ENCODE results near the gene FBXL17.

DNA sequence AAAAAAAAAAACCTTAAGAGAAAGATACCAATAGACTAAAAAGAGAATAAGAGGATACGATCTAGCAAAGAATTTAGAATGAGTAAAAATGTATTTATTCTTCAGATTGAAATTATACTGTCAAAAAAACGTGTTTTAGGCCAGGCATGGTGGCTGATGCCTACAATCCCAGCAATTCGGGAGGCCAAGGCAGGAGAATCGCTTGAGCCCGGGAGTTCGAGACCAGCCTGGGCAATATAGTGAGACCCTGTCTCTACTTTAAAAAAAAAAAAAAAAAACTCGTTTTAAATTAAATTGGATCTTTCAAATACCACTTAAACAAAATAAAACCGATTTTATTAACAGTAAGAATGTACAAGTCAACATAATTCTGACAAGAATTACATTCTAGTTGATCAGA lies 41.8 kb downstream of the FBXL17 start:
- TF ChIP-seq, protein P1, sequence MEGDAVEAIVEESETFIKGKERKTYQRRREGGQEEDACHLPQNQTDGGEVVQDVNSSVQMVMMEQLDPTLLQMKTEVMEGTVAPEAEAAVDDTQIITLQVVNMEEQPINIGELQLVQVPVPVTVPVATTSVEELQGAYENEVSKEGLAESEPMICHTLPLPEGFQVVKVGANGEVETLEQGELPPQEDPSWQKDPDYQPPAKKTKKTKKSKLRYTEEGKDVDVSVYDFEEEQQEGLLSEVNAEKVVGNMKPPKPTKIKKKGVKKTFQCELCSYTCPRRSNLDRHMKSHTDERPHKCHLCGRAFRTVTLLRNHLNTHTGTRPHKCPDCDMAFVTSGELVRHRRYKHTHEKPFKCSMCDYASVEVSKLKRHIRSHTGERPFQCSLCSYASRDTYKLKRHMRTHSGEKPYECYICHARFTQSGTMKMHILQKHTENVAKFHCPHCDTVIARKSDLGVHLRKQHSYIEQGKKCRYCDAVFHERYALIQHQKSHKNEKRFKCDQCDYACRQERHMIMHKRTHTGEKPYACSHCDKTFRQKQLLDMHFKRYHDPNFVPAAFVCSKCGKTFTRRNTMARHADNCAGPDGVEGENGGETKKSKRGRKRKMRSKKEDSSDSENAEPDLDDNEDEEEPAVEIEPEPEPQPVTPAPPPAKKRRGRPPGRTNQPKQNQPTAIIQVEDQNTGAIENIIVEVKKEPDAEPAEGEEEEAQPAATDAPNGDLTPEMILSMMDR (IDR thresholded peaks at IDR 0.05), result no peak
- TF ChIP-seq POLR2A (IDR thresholded peaks at IDR 0.05), result no peak
